Measurements from ENCODE around the gene GNG7. TPM values are rescaled to one million over a fixed set of nuclear protein-coding genes. Genes with fewer than 3 reads are reported as not detected.

Gene GNG7
- total and polyA plus RNA-seq, 2 donors (not counting 3 experiments of a cell fraction or from before 2014, with no cell fraction given) = 0.29 to 0.84 TPM

- Histone ChIP-seq H2AFZ (ENCODE audit: low read depth, low read length) (no peak overlapping the region), H3K4me2 (ENCODE audit: insufficient read depth, low read length) (no peak overlapping the region), H3K27ac (ENCODE audit: insufficient read depth, low read depth, low read length) (no peak overlapping the region), H3K36me3 (ENCODE audit: control insufficient read depth in 2 of 2, extremely low read depth in 1 of 2, insufficient read depth in 2 of 2, low read length in 2 of 2) (no peaks in the 10 kb centered on the region), H3K4me3 (replicated peaks in 1 of 3; ENCODE audit: insufficient read depth in 1 of 3, low read depth in 1 of 3, low read length in 3 of 3) (no peak overlapping the region), H3K9ac (replicated peaks; ENCODE audit: extremely low read depth, insufficient read depth, low read length) (no peak overlapping the region), H3K27me3 (ENCODE audit: control insufficient read depth in 2 of 2, insufficient read depth in 2 of 2, low read length in 2 of 2) (no peaks in the 10 kb centered on the region), H3K4me1 (ENCODE audit: control insufficient read depth, extremely low read depth, insufficient read depth, low read length) (no peaks in the 10 kb centered on the region), H3K9me1 (replicated peaks; ENCODE audit: control insufficient read depth, extremely low read depth, insufficient read depth, low read length) (no peaks in the 10 kb centered on the region), H3K9me3 (replicated peaks; ENCODE audit: control insufficient read depth, insufficient read depth, low read length) (no peaks in the 10 kb centered on the region), H3K79me2 (ENCODE audit: control insufficient read depth, insufficient read depth, low read length) (no peaks in the 10 kb centered on the region), H4K20me1 (replicated peaks; ENCODE audit: control insufficient read depth, extremely low read depth, insufficient read depth, low read length) (no peaks in the 10 kb centered on the region)
- no TSS peak for BruUV-seq (replicated peaks)
- ChIA-PET POLR2A (no interaction called here), CTCF (interaction anchor here (0.7 kb wide), 1 partner anchor 17 kb away, joined by 4 read pairs; no protein-coding TSS in a partner anchor)
- intact Hi-C loops (cut with micrococcal nuclease) (no loop called here), dilution Hi-C loops (cut with MboI; ENCODE audit: extremely low pct_ligation_motif_present, low sequenced_read_pairs) (no loop called here)
- TF ChIP-seq FOS (IDR thresholded peaks at IDR 0.05; ENCODE audit: borderline replicate concordance, insufficient read depth, low read length) = no peak
- DNase-seq (ENCODE audit: low read depth, low spot score) = no peak
- FAIRE-seq = no peak
Observed at GRCh38 chr19:2675892-2676291, 26.6 kb downstream of the GNG7 start.

GRCh38 chr19:2670217-2670616 is 32.3 kb downstream of the GNG7 start:
- no peak overlapping the region for H2AFZ ChIP-seq (ENCODE audit: low read depth, low read length)
- POLR2A ChIA-PET = no interaction called here
- dilution Hi-C loops (cut with MboI; ENCODE audit: extremely low pct_ligation_motif_present, low sequenced_read_pairs) = no loop called here
- FAIRE-seq (no peak), DNase-seq (ENCODE audit: low read depth, low spot score) (no peak)
- H3K9ac ChIP-seq (replicated peaks; ENCODE audit: extremely low read depth, insufficient read depth, low read length) = no peak overlapping the region
- CTCF ChIA-PET = interaction anchor here (0.6 to 1.4 kb wide), 2 partner anchors 8 to 22 kb away, joined by 3 to 10 read pairs; no protein-coding TSS in a partner anchor
- no peaks in the 10 kb centered on the region for H4K20me1 ChIP-seq (replicated peaks; ENCODE audit: control insufficient read depth, extremely low read depth, insufficient read depth, low read length)
- intact Hi-C loops (cut with micrococcal nuclease) = no loop called here
- H3K79me2 ChIP-seq (ENCODE audit: control insufficient read depth, insufficient read depth, low read length) = no peaks in the 10 kb centered on the region
- no peak overlapping the region for H3K27ac ChIP-seq (ENCODE audit: insufficient read depth, low read depth, low read length)
- H3K4me1 ChIP-seq (ENCODE audit: control insufficient read depth, extremely low read depth, insufficient read depth, low read length) = no peaks in the 10 kb centered on the region
- H3K9me1 ChIP-seq (replicated peaks; ENCODE audit: control insufficient read depth, extremely low read depth, insufficient read depth, low read length) = no peaks in the 10 kb centered on the region
- no peak overlapping the region for H3K4me2 ChIP-seq (ENCODE audit: insufficient read depth, low read length)
- no peaks in the 10 kb centered on the region for H3K36me3 ChIP-seq (ENCODE audit: control insufficient read depth in 2 of 2, extremely low read depth in 1 of 2, insufficient read depth in 2 of 2, low read length in 2 of 2)
- no peaks in the 10 kb centered on the region for H3K9me3 ChIP-seq (replicated peaks; ENCODE audit: control insufficient read depth, insufficient read depth, low read length)
- BruUV-seq (replicated peaks) = no TSS peak
- TF ChIP-seq POLR2A (IDR thresholded peaks at IDR 0.05; ENCODE audit: low read depth, low read length) (no peak), JUN (IDR thresholded peaks at IDR 0.05; ENCODE audit: borderline replicate concordance, insufficient read depth, insufficient read length, low read depth) (no peak), EZH2 (IDR thresholded peaks at IDR 0.05; ENCODE audit: borderline replicate concordance, low read depth, low read length, severe bottlenecking) (no peak), FOS (IDR thresholded peaks at IDR 0.05; ENCODE audit: borderline replicate concordance, insufficient read depth, low read length) (no peak), MAX (IDR thresholded peaks at IDR 0.05; ENCODE audit: insufficient read depth, insufficient read length) (no peak), GATA2 (IDR thresholded peaks at IDR 0.05; ENCODE audit: insufficient read depth, insufficient read length, low read depth, low read length) (no peak), POLR2AphosphoS5 (IDR thresholded peaks at IDR 0.05; ENCODE audit: insufficient read depth, low read depth, low read length) (no peak)
- H3K27me3 ChIP-seq (ENCODE audit: control insufficient read depth in 2 of 2, insufficient read depth in 2 of 2, low read length in 2 of 2) = no peaks in the 10 kb centered on the region
- H3K4me3 ChIP-seq (replicated peaks in 1 of 3; ENCODE audit: insufficient read depth in 1 of 3, low read depth in 1 of 3, low read length in 3 of 3) = no peak overlapping the region

Data from endothelial cell of umbilical vein (primary cell).